HEK293 (cell line): ENCODE data around the gene LACTBL1.

ENCODE experiments used
- KLF1 ChIP-seq: fragments of 450-650 bp; formaldehyde crosslinking; IDR thresholded peaks from 2 replicates; pipeline ENCODE4 v1.5.1; 2016; ENCODE audit warnings: missing biosample characterization, missing genetic modification characterization
- MEIS1 ChIP-seq: sonication (generic); formaldehyde crosslinking; IDR thresholded peaks from 2 replicates; pipeline ENCODE4 v1.8.1; 2022; ENCODE audit warnings: missing genetic modification reagents, mild to moderate bottlenecking, borderline replicate concordance
- ZBTB17 ChIP-seq: fragments of 450-650 bp; formaldehyde crosslinking; IDR thresholded peaks from 2 replicates; pipeline ENCODE4 v1.5.1; 2016; ENCODE audit warnings: missing biosample characterization, missing genetic modification characterization
- ZFP41 ChIP-seq: fragments of 450-650 bp; formaldehyde crosslinking; IDR thresholded peaks from 2 replicates; pipeline ENCODE4 v1.5.1; 2016; ENCODE audit warnings: missing biosample characterization, missing genetic modification characterization, borderline replicate concordance
- ZNF202 ChIP-seq: fragments of 450-650 bp; formaldehyde crosslinking; IDR thresholded peaks from 2 replicates; pipeline ENCODE4 v1.5.1; 2016; ENCODE audit warnings: missing biosample characterization, missing genetic modification characterization, borderline replicate concordance
- ZNF23 ChIP-seq: fragments of 450-650 bp; formaldehyde crosslinking; IDR thresholded peaks from 2 replicates; pipeline ENCODE4 v1.5.1; 2016; ENCODE audit warnings: missing biosample characterization, missing genetic modification characterization, borderline replicate concordance
- ZNF48 ChIP-seq: fragments of 450-650 bp; formaldehyde crosslinking; IDR thresholded peaks from 2 replicates; pipeline ENCODE4 v1.5.1; 2016; ENCODE audit warnings: missing biosample characterization, missing genetic modification characterization
- ZNF555 ChIP-seq: fragments of 450-650 bp; formaldehyde crosslinking; conservative IDR thresholded peaks from 2 replicates; pipeline ENCODE4 v1.5.1; 2017; ENCODE audit warnings: missing biosample characterization, mild to moderate bottlenecking, missing genetic modification characterization, inconsistent platforms
- ZNF571 ChIP-seq: fragments of 450-650 bp; formaldehyde crosslinking; IDR thresholded peaks from 2 replicates; pipeline ENCODE4 v1.5.0; 2017; ENCODE audit warnings: missing biosample characterization, missing genetic modification characterization
- ZNF600 ChIP-seq: fragments of 450-650 bp; formaldehyde crosslinking; IDR thresholded peaks from 2 replicates; pipeline ENCODE4 v1.5.1; 2016; ENCODE audit warnings: missing biosample characterization, missing genetic modification characterization
- ZNF626 ChIP-seq: fragments of 450-650 bp; sonication (Bioruptor Pico); formaldehyde crosslinking; IDR thresholded peaks from 2 replicates; pipeline ENCODE4 v1.5.1; 2018; ENCODE audit warnings: missing biosample characterization, missing genetic modification characterization, inconsistent platforms
- ZNF654 ChIP-seq: fragments of 450-650 bp; formaldehyde crosslinking; IDR thresholded peaks from 2 replicates; pipeline ENCODE4 v1.5.1; 2016; ENCODE audit warnings: low read depth, missing biosample characterization, missing genetic modification characterization
- ZNF830 ChIP-seq: fragments of 450-650 bp; IDR thresholded peaks from 2 replicates; pipeline ENCODE4 v1.5.0; 2018; ENCODE audit warnings: missing biosample characterization, missing genetic modification characterization, low read depth, mild to moderate bottlenecking, moderate library complexity
- ZSCAN23 ChIP-seq: fragments of 450-650 bp; formaldehyde crosslinking; IDR thresholded peaks from 2 replicates; pipeline ENCODE4 v1.5.1; 2016; ENCODE audit warnings: missing biosample characterization, missing genetic modification characterization
- TF ChIP-seq, protein P1 (sequence below): fragments of 450-650 bp; formaldehyde crosslinking; IDR thresholded peaks from 2 replicates; pipeline ENCODE4 v1.5.1; 2016; ENCODE audit warnings: missing biosample characterization, missing genetic modification characterization
- TF ChIP-seq, protein P2 (sequence below): fragments of 450-650 bp; formaldehyde crosslinking; IDR thresholded peaks from 2 replicates; pipeline ENCODE4 v1.5.1; 2017; ENCODE audit warnings: missing biosample characterization, missing genetic modification characterization
- TF ChIP-seq, protein P3 (sequence below): fragments of 450-650 bp; formaldehyde crosslinking; IDR thresholded peaks from 2 replicates; pipeline ENCODE4 v1.5.1; 2017; ENCODE audit warnings: missing biosample characterization, missing genetic modification characterization
- TF ChIP-seq, protein P4 (sequence below): fragments of 450-650 bp; formaldehyde crosslinking; conservative IDR thresholded peaks from 2 replicates; pipeline ENCODE4 v1.5.1; 2016; ENCODE audit warnings: low read depth, missing biosample characterization, missing genetic modification characterization
- TF ChIP-seq, protein P5 (sequence below): fragments of 450-650 bp; formaldehyde crosslinking; IDR thresholded peaks from 2 replicates; pipeline ENCODE4 v1.5.1; 2016; ENCODE audit warnings: missing biosample characterization, missing genetic modification characterization, borderline replicate concordance
- TF ChIP-seq, protein P6 (sequence below): fragments of 450-650 bp; formaldehyde crosslinking; IDR thresholded peaks from 2 replicates; pipeline ENCODE4 v1.5.1; 2016; ENCODE audit warnings: missing biosample characterization, missing genetic modification characterization
- TF ChIP-seq, protein P7 (sequence below): fragments of 450-650 bp; formaldehyde crosslinking; IDR thresholded peaks from 2 replicates; pipeline ENCODE4 v1.5.1; 2016; ENCODE audit warnings: missing biosample characterization, missing genetic modification characterization

LACTBL1 gene

DNA sequence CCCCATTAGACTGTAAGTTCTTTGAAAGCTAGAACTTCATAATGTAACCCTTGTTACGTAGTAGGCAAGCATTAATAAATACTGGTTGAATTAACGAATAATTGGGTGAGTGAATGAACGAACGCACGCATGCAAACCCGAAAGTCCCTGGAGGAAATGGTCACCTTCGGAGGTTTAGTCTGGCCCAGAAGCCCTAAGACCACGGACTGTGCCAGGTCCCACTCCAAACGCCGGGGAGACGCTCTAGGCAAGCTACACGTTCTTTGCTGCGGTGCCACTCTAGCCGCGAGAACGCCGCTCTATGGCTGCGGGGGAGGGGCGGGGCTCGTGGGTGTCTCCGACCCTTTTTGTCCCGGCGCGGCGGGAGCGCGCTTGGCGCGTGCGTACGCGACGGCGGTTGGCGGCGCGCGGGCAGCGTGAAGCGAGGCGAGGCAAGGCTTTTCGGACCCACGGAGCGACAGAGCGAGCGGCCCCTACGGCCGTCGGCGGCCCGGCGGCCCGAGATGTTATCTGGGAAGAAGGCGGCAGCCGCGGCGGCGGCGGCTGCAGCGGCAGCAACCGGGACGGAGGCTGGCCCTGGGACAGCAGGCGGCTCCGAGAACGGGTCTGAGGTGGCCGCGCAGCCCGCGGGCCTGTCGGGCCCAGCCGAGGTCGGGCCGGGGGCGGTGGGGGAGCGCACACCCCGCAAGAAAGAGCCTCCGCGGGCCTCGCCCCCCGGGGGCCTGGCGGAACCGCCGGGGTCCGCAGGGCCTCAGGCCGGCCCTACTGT lies 46.6 kb upstream of the LACTBL1 start, which contains the start of gene KDM1A (continued):
- TF ChIP-seq, protein P1, sequence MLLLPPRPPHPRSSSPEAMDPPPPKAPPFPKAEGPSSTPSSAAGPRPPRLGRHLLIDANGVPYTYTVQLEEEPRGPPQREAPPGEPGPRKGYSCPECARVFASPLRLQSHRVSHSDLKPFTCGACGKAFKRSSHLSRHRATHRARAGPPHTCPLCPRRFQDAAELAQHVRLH, result peak; percentile 77
- TF ChIP-seq ZNF202 (tag by site-specific recombination) (no peak), ZBTB17 (peak; percentile 59), ZFP41 (tag by site-specific recombination) (no peak), MEIS1 (CRISPR knock-in tag) (no peak), ZNF555 (tag by site-specific recombination) (no peak), ZNF571 (tag by site-specific recombination) (no peak), ZNF830 (no peak), KLF1 (tag by site-specific recombination) (peak; percentile 57; the same call in 1 of the 2 replicates), ZNF600 (tag by site-specific recombination) (no peak), ZNF626 (peak; percentile 83; the same call in 1 of the 2 replicates), ZNF23 (tag by site-specific recombination) (no peak), ZNF654 (tag by site-specific recombination) (no peak), ZSCAN23 (peak; percentile 88), ZNF48 (tag by site-specific recombination) (no peak)
- TF ChIP-seq, protein P2, sequence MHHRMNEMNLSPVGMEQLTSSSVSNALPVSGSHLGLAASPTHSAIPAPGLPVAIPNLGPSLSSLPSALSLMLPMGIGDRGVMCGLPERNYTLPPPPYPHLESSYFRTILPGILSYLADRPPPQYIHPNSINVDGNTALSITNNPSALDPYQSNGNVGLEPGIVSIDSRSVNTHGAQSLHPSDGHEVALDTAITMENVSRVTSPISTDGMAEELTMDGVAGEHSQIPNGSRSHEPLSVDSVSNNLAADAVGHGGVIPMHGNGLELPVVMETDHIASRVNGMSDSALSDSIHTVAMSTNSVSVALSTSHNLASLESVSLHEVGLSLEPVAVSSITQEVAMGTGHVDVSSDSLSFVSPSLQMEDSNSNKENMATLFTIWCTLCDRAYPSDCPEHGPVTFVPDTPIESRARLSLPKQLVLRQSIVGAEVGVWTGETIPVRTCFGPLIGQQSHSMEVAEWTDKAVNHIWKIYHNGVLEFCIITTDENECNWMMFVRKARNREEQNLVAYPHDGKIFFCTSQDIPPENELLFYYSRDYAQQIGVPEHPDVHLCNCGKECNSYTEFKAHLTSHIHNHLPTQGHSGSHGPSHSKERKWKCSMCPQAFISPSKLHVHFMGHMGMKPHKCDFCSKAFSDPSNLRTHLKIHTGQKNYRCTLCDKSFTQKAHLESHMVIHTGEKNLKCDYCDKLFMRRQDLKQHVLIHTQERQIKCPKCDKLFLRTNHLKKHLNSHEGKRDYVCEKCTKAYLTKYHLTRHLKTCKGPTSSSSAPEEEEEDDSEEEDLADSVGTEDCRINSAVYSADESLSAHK, result peak; percentile 71
- TF ChIP-seq, protein P3, sequence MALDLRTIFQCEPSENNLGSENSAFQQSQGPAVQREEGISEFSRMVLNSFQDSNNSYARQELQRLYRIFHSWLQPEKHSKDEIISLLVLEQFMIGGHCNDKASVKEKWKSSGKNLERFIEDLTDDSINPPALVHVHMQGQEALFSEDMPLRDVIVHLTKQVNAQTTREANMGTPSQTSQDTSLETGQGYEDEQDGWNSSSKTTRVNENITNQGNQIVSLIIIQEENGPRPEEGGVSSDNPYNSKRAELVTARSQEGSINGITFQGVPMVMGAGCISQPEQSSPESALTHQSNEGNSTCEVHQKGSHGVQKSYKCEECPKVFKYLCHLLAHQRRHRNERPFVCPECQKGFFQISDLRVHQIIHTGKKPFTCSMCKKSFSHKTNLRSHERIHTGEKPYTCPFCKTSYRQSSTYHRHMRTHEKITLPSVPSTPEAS (tag by site-specific recombination), result peak; percentile 32; the same call in 1 of the 2 replicates
- TF ChIP-seq, protein P4, sequence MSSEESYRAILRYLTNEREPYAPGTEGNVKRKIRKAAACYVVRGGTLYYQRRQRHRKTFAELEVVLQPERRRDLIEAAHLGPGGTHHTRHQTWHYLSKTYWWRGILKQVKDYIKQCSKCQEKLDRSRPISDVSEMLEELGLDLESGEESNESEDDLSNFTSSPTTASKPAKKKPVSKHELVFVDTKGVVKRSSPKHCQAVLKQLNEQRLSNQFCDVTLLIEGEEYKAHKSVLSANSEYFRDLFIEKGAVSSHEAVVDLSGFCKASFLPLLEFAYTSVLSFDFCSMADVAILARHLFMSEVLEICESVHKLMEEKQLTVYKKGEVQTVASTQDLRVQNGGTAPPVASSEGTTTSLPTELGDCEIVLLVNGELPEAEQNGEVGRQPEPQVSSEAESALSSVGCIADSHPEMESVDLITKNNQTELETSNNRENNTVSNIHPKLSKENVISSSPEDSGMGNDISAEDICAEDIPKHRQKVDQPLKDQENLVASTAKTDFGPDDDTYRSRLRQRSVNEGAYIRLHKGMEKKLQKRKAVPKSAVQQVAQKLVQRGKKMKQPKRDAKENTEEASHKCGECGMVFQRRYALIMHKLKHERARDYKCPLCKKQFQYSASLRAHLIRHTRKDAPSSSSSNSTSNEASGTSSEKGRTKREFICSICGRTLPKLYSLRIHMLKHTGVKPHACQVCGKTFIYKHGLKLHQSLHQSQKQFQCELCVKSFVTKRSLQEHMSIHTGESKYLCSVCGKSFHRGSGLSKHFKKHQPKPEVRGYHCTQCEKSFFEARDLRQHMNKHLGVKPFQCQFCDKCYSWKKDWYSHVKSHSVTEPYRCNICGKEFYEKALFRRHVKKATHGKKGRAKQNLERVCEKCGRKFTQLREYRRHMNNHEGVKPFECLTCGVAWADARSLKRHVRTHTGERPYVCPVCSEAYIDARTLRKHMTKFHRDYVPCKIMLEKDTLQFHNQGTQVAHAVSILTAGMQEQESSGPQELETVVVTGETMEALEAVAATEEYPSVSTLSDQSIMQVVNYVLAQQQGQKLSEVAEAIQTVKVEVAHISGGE (tag by site-specific recombination), result peak; percentile 73
- TF ChIP-seq, protein P5, sequence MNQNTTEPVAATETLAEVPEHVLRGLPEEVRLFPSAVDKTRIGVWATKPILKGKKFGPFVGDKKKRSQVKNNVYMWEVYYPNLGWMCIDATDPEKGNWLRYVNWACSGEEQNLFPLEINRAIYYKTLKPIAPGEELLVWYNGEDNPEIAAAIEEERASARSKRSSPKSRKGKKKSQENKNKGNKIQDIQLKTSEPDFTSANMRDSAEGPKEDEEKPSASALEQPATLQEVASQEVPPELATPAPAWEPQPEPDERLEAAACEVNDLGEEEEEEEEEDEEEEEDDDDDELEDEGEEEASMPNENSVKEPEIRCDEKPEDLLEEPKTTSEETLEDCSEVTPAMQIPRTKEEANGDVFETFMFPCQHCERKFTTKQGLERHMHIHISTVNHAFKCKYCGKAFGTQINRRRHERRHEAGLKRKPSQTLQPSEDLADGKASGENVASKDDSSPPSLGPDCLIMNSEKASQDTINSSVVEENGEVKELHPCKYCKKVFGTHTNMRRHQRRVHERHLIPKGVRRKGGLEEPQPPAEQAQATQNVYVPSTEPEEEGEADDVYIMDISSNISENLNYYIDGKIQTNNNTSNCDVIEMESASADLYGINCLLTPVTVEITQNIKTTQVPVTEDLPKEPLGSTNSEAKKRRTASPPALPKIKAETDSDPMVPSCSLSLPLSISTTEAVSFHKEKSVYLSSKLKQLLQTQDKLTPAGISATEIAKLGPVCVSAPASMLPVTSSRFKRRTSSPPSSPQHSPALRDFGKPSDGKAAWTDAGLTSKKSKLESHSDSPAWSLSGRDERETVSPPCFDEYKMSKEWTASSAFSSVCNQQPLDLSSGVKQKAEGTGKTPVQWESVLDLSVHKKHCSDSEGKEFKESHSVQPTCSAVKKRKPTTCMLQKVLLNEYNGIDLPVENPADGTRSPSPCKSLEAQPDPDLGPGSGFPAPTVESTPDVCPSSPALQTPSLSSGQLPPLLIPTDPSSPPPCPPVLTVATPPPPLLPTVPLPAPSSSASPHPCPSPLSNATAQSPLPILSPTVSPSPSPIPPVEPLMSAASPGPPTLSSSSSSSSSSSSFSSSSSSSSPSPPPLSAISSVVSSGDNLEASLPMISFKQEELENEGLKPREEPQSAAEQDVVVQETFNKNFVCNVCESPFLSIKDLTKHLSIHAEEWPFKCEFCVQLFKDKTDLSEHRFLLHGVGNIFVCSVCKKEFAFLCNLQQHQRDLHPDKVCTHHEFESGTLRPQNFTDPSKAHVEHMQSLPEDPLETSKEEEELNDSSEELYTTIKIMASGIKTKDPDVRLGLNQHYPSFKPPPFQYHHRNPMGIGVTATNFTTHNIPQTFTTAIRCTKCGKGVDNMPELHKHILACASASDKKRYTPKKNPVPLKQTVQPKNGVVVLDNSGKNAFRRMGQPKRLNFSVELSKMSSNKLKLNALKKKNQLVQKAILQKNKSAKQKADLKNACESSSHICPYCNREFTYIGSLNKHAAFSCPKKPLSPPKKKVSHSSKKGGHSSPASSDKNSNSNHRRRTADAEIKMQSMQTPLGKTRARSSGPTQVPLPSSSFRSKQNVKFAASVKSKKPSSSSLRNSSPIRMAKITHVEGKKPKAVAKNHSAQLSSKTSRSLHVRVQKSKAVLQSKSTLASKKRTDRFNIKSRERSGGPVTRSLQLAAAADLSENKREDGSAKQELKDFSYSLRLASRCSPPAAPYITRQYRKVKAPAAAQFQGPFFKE, result no peak
- TF ChIP-seq, protein P6, sequence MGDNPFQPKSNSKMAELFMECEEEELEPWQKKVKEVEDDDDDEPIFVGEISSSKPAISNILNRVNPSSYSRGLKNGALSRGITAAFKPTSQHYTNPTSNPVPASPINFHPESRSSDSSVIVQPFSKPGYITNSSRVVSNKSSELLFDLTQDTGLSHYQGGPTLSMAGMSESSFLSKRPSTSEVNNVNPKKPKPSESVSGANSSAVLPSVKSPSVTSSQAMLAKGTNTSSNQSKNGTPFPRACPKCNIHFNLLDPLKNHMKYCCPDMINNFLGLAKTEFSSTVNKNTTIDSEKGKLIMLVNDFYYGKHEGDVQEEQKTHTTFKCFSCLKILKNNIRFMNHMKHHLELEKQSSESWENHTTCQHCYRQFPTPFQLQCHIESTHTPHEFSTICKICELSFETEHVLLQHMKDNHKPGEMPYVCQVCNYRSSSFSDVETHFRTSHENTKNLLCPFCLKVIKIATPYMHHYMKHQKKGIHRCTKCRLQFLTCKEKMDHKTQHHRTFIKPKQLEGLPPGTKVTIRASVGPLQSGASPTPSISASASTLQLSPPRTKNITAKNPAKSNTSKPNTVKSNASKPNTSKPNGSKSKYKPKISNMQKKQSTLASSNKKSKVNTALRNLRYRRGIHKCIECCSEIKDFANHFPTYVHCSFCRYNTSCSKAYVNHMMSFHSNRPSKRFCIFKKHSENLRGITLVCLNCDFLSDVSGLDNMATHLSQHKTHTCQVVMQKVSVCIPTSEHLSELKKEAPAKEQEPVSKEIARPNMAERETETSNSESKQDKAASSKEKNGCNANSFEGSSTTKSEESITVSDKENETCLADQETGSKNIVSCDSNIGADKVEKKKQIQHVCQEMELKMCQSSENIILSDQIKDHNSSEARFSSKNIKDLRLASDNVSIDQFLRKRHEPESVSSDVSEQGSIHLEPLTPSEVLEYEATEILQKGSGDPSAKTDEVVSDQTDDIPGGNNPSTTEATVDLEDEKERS (tag by site-specific recombination), result no peak
- TF ChIP-seq, protein P7, sequence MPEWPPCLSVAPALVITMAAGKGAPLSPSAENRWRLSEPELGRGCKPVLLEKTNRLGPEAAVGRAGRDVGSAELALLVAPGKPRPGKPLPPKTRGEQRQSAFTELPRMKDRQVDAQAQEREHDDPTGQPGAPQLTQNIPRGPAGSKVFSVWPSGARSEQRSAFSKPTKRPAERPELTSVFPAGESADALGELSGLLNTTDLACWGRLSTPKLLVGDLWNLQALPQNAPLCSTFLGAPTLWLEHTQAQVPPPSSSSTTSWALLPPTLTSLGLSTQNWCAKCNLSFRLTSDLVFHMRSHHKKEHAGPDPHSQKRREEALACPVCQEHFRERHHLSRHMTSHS (tag by site-specific recombination), result no peak
